C4-2B (cell line): ENCODE results near the gene USP32.

ENCODE experiments used
- ZFX ChIP-seq: fragments of 450-650 bp; IDR thresholded peaks from 2 replicates; pipeline ENCODE4 v1.6.1; 2017
- TF ChIP-seq, protein P1 (sequence below): fragments of 450-650 bp; conservative IDR thresholded peaks from 2 replicates; pipeline ENCODE4 v1.5.1; 2017; ENCODE audit warnings: mild to moderate bottlenecking

DNA sequence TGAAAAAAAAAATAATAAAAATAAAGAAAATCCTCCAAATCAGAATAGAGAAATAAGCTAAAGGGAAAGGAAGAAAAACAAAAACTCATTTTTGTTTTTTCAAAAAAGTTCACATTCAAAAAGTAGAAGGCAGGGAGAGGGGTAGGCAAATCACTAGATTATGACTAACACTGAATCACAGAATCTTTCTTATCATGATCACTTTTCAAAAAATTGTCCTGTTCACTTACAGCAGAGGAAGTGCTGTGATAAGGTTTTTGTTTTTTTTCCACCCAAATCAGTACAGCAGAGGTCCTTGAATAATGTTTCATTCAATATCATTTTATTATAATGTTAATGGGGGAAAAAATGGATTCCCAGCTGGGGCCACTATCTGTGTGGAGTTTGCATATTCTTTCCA is 135.8 kb downstream of the USP32 start:
- TF ChIP-seq, protein P1, sequence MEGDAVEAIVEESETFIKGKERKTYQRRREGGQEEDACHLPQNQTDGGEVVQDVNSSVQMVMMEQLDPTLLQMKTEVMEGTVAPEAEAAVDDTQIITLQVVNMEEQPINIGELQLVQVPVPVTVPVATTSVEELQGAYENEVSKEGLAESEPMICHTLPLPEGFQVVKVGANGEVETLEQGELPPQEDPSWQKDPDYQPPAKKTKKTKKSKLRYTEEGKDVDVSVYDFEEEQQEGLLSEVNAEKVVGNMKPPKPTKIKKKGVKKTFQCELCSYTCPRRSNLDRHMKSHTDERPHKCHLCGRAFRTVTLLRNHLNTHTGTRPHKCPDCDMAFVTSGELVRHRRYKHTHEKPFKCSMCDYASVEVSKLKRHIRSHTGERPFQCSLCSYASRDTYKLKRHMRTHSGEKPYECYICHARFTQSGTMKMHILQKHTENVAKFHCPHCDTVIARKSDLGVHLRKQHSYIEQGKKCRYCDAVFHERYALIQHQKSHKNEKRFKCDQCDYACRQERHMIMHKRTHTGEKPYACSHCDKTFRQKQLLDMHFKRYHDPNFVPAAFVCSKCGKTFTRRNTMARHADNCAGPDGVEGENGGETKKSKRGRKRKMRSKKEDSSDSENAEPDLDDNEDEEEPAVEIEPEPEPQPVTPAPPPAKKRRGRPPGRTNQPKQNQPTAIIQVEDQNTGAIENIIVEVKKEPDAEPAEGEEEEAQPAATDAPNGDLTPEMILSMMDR: no peak
- no peak for TF ChIP-seq ZFX
